Left ventricle myocardium inferior (tissue), 1 donor: ENCODE data around the gene CRYBA1. TPM values are rescaled to one million over a fixed set of nuclear protein-coding genes. Genes with fewer than 3 reads are reported as not detected.

Source experiments
- DNase-seq: peaks from one replicate; pipeline ENCODE4 v3.0.0-alpha.2; 2020
- H3K27ac ChIP-seq: fragments of 200-600 bp; replicated peaks from 2 replicates; pipeline ENCODE4 v1.8.0; 2021
- H3K27me3 ChIP-seq: fragments of 200-600 bp; 2 replicates; pipeline ENCODE4 v1.8.0; 2021; ENCODE audit warnings: low read depth
- H3K36me3 ChIP-seq: fragments of 200-600 bp; 2 replicates; pipeline ENCODE4 v1.8.0; 2021
- H3K4me1 ChIP-seq: fragments of 200-600 bp; 2 replicates; pipeline ENCODE4 v1.8.0; 2021
- H3K4me3 ChIP-seq: fragments of 200-600 bp; 2 replicates; pipeline ENCODE4 v1.8.0; 2021; ENCODE audit warnings: mild to moderate bottlenecking, moderate library complexity
- H3K9me3 ChIP-seq: fragments of 200-600 bp; replicated peaks from 2 replicates; pipeline ENCODE4 v1.8.0; 2021
- CTCF ChIP-seq: fragments of 200-600 bp; IDR thresholded peaks from 2 replicates; pipeline ENCODE4 v1.8.0; 2021; ENCODE audit warnings: antibody characterized with exemption, mild to moderate bottlenecking, borderline replicate concordance
- intact Hi-C: fragments of 100-400 bp; cut with micrococcal nuclease; formaldehyde crosslinking; loops from one replicate; pipeline ENCODE4 v1.11.0; 2022
- total RNA-seq: library from RNA; stranded (reverse); fragmentation: NEBNext Ultra II Directional; extraction: Animal tissue kit (Norgen Biotek cat#: 25700); gene quantifications from one replicate; pipeline ENCODE4 v1.2.1, GENCODE V29; 2021
- donor health status: DM: no; HTN: yes; CAD: no; lungs with severe emphysema.

The CRYBA1 gene
- total RNA-seq, 1 donor from 2014 or later: not detected

GRCh38 chr17:29293890-29294579, 47.4 kb downstream of the CRYBA1 start, which contains the start of gene NUFIP2:
TSS of gene NUFIP2 (minus strand) at chr17:29294148. CDS start at chr17:29294059, 89 bp downstream.
- intact Hi-C loops: loop anchor here (10.0 kb wide), 1 partner anchor 149 kb away; no protein-coding TSS in a partner anchor
- no peak for TF ChIP-seq CTCF
- Histone ChIP-seq H3K27me3 (no peaks in the 10 kb centered on the region), H3K4me1 (peaks cover 53% of the 10 kb centered on the region), H3K36me3 (peaks cover 10% of the 10 kb centered on the region), H3K4me3 (peak within 1 kb of the TSS; percentile 80), H3K9me3 (no peaks in the 10 kb centered on the region), H3K27ac (peak within 1 kb of the TSS; percentile 95)
- peak; percentile 99 for DNase-seq

- peaks cover 48% of the 10 kb centered on the region for H3K4me1 ChIP-seq
- DNase-seq: no peak
- peak overlapping the region; percentile 95 for H3K27ac ChIP-seq
- H3K9me3 ChIP-seq: no peaks in the 10 kb centered on the region
- H3K36me3 ChIP-seq: peaks cover 8% of the 10 kb centered on the region
- peak overlapping the region; percentile 80 for H3K4me3 ChIP-seq
- no peaks in the 10 kb centered on the region for H3K27me3 ChIP-seq
- TF ChIP-seq CTCF: no peak
- intact Hi-C loops: loop anchor here (10.0 kb wide), 1 partner anchor 150 kb away; no protein-coding TSS in a partner anchor
Observed at GRCh38 chr17:29294580-29294900, 47.9 kb downstream of the CRYBA1 start.

GRCh38 chr17:29295420-29295819, 48.8 kb downstream of the CRYBA1 start:
- Histone ChIP-seq H3K9me3 (no peaks in the 10 kb centered on the region), H3K27ac (peak overlapping the region; percentile 95), H3K27me3 (no peaks in the 10 kb centered on the region), H3K36me3 (peaks cover 2% of the 10 kb centered on the region), H3K4me1 (peaks cover 39% of the 10 kb centered on the region), H3K4me3 (no peak overlapping the region)
- intact Hi-C loops: loop anchor here (10.0 kb wide), 1 partner anchor 151 kb away; no protein-coding TSS in a partner anchor
- TF ChIP-seq CTCF: no peak
- DNase-seq: no peak

- no peak for TF ChIP-seq CTCF
- H3K27ac ChIP-seq: no peak overlapping the region
- H3K27me3 ChIP-seq: no peaks in the 10 kb centered on the region
- no peak overlapping the region for H3K4me3 ChIP-seq
- H3K4me1 ChIP-seq: peaks cover 8% of the 10 kb centered on the region
- H3K36me3 ChIP-seq: no peaks in the 10 kb centered on the region
- no peak for DNase-seq
- intact Hi-C loops: loop anchor here (10.0 kb wide), 1 partner anchor 154 kb away; no protein-coding TSS in a partner anchor
- no peaks in the 10 kb centered on the region for H3K9me3 ChIP-seq
Observed at GRCh38 chr17:29299031-29299430, 52.4 kb downstream of the CRYBA1 start.

GRCh38 chr17:29303386-29303785, 56.7 kb downstream of the CRYBA1 start:
- Histone ChIP-seq H3K27ac (no peak overlapping the region), H3K4me3 (no peak overlapping the region), H3K4me1 (no peaks in the 10 kb centered on the region), H3K27me3 (no peaks in the 10 kb centered on the region), H3K36me3 (no peaks in the 10 kb centered on the region), H3K9me3 (no peaks in the 10 kb centered on the region)
- DNase-seq: no peak
- intact Hi-C loops: no loop called here
- TF ChIP-seq CTCF: no peak

Other genes starting within 250 kb of the CRYBA1 start
- not detected for gene SEZ6, start 240.8 kb upstream of the CRYBA1 start, total RNA-seq
- 0.60 TPM for gene PIPOX, start 203.7 kb upstream of the CRYBA1 start, total RNA-seq
- 397 TPM for gene MYO18A, start 66.5 kb upstream of the CRYBA1 start, total RNA-seq
- 40.5 TPM for gene NUFIP2, start 47.3 kb downstream of the CRYBA1 start, total RNA-seq
- gene TAOK1, start 143.5 kb downstream of the CRYBA1 start, total RNA-seq: 50.7 TPM